GM19468 (cell line): ENCODE measurements around the gene AMPH.

Experiments used
- ATAC-seq: cut with Tn5 transposase; IDR thresholded peaks from one replicate; pipeline ENCODE4 v1.9.1; 2021; ENCODE audit warnings: mild to moderate bottlenecking, moderate library complexity, moderate number of reproducible peaks; ENCODE audit not compliant: unreplicated experiment; ENCODE audit errors: extremely low read depth

AMPH gene

GRCh38 chr7:38550836-38551235 is 80.3 kb downstream of the AMPH start:
- ATAC-seq: no peak

- ATAC-seq: no peak
These were observed 82.6 kb downstream of the AMPH start for GRCh38 chr7:38548605-38549004.

DNA sequence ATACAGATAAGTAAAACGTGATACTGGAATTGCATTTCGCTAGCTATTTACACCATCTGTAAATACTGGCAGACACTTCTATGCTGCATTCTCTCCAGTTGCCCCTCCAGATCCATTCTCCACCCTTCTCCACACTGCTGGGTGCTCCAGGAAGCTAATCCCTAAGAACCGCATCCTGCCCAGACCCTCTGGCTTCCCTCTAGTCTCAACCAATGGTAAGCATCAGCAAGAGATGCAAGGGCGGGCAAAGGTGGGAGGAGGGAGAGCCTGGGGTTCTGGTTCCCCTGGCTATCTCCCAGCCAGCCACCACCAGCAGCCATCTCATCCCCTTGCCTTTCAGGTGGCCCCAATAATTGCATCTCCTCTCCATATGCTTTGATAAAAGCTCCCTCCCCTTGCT is 84.4 kb downstream of the AMPH start:
- ATAC-seq: no peak

DNA sequence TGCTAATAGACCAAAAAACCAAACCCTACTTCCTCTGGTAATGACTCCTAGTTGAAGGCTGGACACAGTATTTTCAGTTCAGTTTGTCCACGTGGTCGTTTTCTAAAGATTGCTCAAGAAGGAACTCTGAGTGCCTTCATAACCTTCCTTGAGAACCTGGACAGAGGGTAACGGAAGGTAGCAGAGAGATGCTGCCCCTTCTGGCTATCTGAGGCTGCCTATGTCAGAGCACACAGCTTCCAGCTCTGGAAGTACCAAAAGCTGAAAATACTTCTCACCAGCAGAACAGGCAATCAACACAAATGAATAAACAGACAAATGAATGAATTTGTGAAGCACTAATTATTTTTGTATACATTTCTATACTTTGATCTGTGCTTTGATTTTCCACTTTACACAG is 85.2 kb downstream of the AMPH start:
- ATAC-seq: no peak

- ATAC-seq: no peak
These were observed 89.0 kb downstream of the AMPH start for GRCh38 chr7:38542156-38542555.

- ATAC-seq: no peak
These were observed 89.7 kb downstream of the AMPH start for GRCh38 chr7:38541440-38541839.

GRCh38 chr7:38539477-38540081 is 91.6 kb downstream of the AMPH start:
- no peak for ATAC-seq

DNA sequence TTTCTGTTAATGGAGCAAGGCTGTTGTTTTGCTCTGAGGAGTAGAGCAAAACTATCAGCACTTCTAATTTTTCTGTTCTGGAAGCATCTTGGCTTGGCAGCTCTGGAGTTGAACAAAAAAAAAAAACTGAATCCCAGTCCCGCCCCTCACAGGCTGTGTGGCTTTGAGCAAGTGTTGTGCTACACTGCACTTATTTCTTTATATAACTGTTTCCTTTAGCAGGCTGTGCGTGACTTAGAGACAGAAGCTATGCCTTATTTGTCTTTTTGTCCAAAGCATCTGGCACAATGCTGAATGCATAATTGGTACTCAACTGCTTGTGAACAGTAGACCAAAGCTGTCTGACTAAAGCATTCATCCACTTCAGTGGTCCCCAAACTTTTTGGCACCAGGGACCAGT is 96.1 kb downstream of the AMPH start:
- no peak for ATAC-seq

DNA sequence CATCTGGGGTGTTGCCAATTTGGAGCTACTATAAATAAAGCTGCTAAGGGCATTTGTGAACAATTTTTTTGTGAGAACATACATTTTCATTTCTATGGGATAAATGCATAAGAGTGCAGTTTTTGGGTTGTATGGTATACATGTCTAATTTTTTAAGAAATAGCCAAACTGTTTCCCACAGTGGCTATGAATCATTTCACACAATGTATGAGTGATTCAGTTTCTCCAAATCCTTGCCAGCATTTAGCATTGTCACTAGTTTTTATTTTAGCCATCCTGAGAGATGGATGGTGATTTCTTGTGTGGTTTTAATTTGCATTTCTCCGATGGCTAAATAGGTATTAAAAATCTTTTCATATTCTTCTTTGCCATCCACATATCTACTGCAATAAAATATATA is 105.3 kb downstream of the AMPH start:
- ATAC-seq: no peak

- no peak for ATAC-seq
These were observed 106.4 kb downstream of the AMPH start for GRCh38 chr7:38524786-38525185.

DNA sequence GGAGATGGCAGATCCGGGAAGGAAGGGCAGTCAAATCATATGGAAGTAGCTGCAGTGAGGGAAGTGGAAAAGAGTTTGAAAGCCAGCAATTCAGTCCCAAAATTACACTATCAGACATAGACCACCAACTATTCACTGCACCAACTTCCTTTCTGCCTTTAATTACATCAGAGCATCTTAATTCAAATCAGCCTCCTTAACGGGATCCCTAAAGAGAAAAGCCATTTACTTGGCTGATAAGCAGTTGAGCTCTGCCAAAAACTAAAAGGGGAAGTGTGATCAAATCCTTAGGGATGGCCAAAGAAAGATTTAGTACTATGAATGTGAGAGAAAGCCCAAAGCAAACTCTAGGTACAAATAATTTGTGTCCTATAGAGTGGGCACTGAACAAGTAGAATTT is 110.4 kb downstream of the AMPH start:
- ATAC-seq: no peak

DNA sequence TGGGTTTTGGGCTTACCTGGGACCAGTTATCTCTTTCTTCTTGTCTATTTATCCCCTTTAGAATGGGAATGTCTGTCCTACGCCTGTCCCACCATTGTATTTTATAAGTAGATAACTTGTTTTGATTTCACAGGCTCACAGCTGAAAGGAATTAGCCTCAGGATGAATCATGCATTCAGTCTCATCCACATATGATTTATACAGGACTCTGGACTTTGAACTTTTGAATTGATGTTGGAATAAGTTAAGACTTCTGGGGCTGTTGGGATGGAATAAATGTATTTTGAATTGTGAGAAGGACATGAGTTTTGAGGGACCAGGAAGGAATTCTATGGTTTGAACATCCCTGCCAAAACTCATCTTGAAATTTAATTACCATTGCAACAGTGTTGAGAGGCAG is 112.6 kb downstream of the AMPH start:
- ATAC-seq: no peak

- no peak for ATAC-seq
These were observed 118.5 kb downstream of the AMPH start for GRCh38 chr7:38512704-38513103.

DNA sequence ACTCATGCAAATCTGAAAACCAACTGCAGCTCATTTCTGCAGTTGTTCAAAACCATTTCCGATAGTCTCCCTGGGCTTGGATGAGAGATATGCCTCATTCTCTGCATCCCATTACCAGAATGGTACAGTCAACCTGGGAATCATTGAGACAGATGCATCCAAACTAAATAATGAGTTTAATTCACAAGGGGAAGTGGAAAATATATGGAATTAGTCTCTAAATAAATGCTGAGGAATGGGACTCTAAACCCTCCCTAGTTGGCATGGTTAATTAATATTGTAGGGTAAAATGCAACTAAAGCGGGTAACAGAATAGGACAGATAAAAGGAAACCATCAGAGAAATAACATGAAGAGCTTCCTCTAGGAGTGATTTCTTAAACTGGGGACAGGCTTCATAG is 118.9 kb downstream of the AMPH start:
- ATAC-seq: no peak

GRCh38 chr7:38507384-38507783 is 123.8 kb downstream of the AMPH start:
- no peak for ATAC-seq

DNA sequence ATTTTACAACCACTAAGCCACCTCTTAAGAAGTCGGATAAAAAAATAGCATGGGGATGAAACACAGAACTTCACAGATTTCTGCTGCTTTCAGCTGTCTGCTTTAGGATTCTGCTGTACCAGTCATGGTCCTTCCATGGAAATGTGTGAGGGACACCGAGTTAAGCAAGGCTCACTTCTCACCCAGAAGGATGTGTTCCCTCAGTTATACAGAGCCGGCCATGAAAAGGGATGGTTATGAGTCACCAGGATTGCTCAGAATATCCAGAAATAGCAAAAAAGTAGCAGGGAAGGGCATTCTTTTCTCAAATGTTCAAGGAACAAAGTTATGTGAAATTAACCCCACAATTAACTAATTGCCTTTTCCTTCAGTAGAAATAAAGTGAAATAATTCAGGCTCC is 124.4 kb downstream of the AMPH start:
- ATAC-seq: no peak

- ATAC-seq: no peak
These were observed 125.2 kb downstream of the AMPH start for GRCh38 chr7:38506004-38506403.

GRCh38 chr7:38504684-38505083 is 126.5 kb downstream of the AMPH start:
- ATAC-seq: no peak

GRCh38 chr7:38502848-38503247 is 128.3 kb downstream of the AMPH start:
- ATAC-seq: no peak

- no peak for ATAC-seq
These were observed 128.9 kb downstream of the AMPH start for GRCh38 chr7:38502289-38502688.

DNA sequence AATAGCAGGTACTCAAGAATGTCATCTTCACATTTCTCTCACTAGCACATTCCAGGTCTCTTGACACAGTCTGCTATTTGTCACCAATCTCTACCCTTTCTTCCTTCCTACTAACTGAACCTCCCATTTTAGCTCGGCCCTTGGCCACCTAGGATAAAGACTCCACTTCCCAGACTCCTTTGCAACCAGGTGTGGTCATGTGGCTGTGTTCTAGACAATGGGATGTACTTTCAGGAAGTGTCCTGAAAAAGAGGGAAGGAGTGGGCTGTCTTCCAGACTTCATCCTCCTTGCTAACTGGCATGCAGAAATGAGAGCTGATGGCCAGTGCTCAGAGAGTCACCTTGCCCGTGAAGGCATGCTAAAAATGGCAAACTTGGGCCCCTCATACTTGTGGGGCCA is 139.2 kb downstream of the AMPH start:
- no peak for ATAC-seq

GRCh38 chr7:38482521-38482920 is 148.7 kb downstream of the AMPH start:
- no peak for ATAC-seq

GRCh38 chr7:38481401-38481800 is 149.8 kb downstream of the AMPH start:
- no peak for ATAC-seq
